Spinal cord (tissue), 4 donors: ENCODE data around the gene TSN. TPM values are rescaled to one million over a fixed set of nuclear protein-coding genes. Genes with fewer than 3 reads are reported as not detected.

Experiments used
- polyA plus RNA-seq, 2 donors: library from polyadenylated mRNA; unstranded; fragments of 120-200 nt; gene quantifications; one replicate each; pipeline ENCODE4 v1.2.1, GENCODE V29; 2013; ENCODE audit not compliant: insufficient read length in 2 of 2
- total RNA-seq, 2 donors: library from RNA; depleted of rRNA in 1 of 2; stranded (reverse); fragments of 120-200 nt in 1 of 2; fragments of >200 nt in 1 of 2; gene quantifications; one replicate each; pipeline versions ENCODE4 v1.2.3 to v1.2.4, GENCODE V29; 2013 to 2014

The TSN gene
- total and polyA plus RNA-seq, 4 donors = 50.1 to 80.9 (median 66.4) TPM

Other genes starting within 250 kb of the TSN start
- 10 to 100 TPM in 1 of 2 donors, under 1 TPM in 1; under 0.01 to 79.1 TPM for gene RNU4ATAC, start 224.8 kb upstream of the TSN start, total RNA-seq
- not detected for gene RNU4ATAC, start 224.8 kb upstream of the TSN start, polyA plus RNA-seq
- gene CLASP1, start 106.2 kb upstream of the TSN start, total RNA-seq = 10 to 100 TPM; 51.7 to 98.2 TPM
- gene CLASP1, start 106.2 kb upstream of the TSN start, polyA plus RNA-seq = 10 to 100 TPM; 56.6 to 69.1 TPM
- gene NIFK, start 18.8 kb upstream of the TSN start, total RNA-seq = 10 to 100 TPM; 47.8 to 62.6 TPM
- 10 to 100 TPM; 44.9 to 62.9 TPM for gene NIFK, start 18.8 kb upstream of the TSN start, polyA plus RNA-seq